GM12878 (cell line): ENCODE results near the gene HHLA2. TPM values are rescaled to one million over a fixed set of nuclear protein-coding genes. Genes with fewer than 3 reads are reported as not detected.

Experiments used
- ASH2L ChIP-seq: fragments of 300-600, 200-600 bp; sonication (generic); IDR thresholded peaks from 2 replicates; pipeline ENCODE4 v1.6.1; 2017; ENCODE audit warnings: low read depth, mild to moderate bottlenecking, borderline replicate concordance
- CEBPB ChIP-seq, 2 experiments: fragments of 150-350 bp in 1 of 2; IDR thresholded peaks; 2 replicates each; pipeline ENCODE4 v1.6.1; 2012 to 2014; ENCODE audit warnings: low read depth in 2 of 2, low read length in 2 of 2, borderline replicate concordance in 1 of 2, inconsistent platforms in 1 of 2
- E2F8 ChIP-seq: fragments of 450-650 bp; IDR thresholded peaks from 2 replicates; pipeline ENCODE4 v1.6.1; 2018; ENCODE audit warnings: mild to moderate bottlenecking, low read depth, moderate library complexity; ENCODE audit not compliant: partially characterized antibody
- ELK1 ChIP-seq: IDR thresholded peaks from 2 replicates; pipeline ENCODE4 v1.6.1; 2012; ENCODE audit warnings: low read depth, low read length, improper control_type of control experiment
- EP300 ChIP-seq, 2 experiments: fragments of 150-350 bp in 1 of 2; IDR thresholded peaks; 2 replicates each; pipeline ENCODE4 v1.6.1; 2011 to 2012; ENCODE audit warnings: low read depth in 2 of 2, low read length in 2 of 2, borderline replicate concordance in 1 of 2, improper control_type of control experiment in 1 of 2, inconsistent platforms in 1 of 2; ENCODE audit not compliant: control insufficient read depth in 1 of 2
- IRF5 ChIP-seq: fragments of 450-650 bp; IDR thresholded peaks from 2 replicates; pipeline ENCODE4 v1.6.1; 2017; ENCODE audit warnings: borderline replicate concordance
- PBX3 ChIP-seq: IDR thresholded peaks from 2 replicates; pipeline ENCODE4 v1.6.1; 2011; ENCODE audit warnings: mild to moderate bottlenecking, low read depth, low read length, moderate library complexity; ENCODE audit not compliant: insufficient replicate concordance
- POLR2AphosphoS2 ChIP-seq: IDR thresholded peaks from 2 replicates; pipeline ENCODE4 v1.6.1; 2011; ENCODE audit warnings: low read depth, mild to moderate bottlenecking, low read length, improper control_type of control experiment, moderate library complexity
- POU2F2 ChIP-seq: IDR thresholded peaks from 3 replicates; pipeline ENCODE4 v1.6.1; 2011; ENCODE audit warnings: low read depth, mild to moderate bottlenecking, low read length, borderline replicate concordance
- TAF1 ChIP-seq: IDR thresholded peaks from 2 replicates; pipeline ENCODE4 v1.6.1; 2011; ENCODE audit warnings: mild to moderate bottlenecking, low read depth, low read length, borderline replicate concordance
- TARDBP ChIP-seq: IDR thresholded peaks from 2 replicates; pipeline ENCODE4 v1.6.1; 2016; ENCODE audit warnings: borderline replicate concordance
- polyA plus RNA-seq, 11 experiments: library from polyadenylated mRNA; depleted of rRNA in 4 of 11; unstranded in 6 of 11; stranded (reverse) in 5 of 11; fragments of >200 nt; fragmentation: Nextera tagmentation in 4 of 11; fragmentation: Illumina TruSeq in 1 of 11; extraction: Ambion mirVana in 4 of 11; extraction: Trizol in 1 of 11; gene quantifications; 1 replicate in 1 of 11; 2 replicates in 10 of 11; pipeline versions ENCODE4 v1.2.1 to v1.2.3, GENCODE V29; 2011 to 2016; ENCODE audit warnings: inconsistent platforms in 2 of 11, missing spikeins in 2 of 11, low read depth in 1 of 11
- total RNA-seq, 4 experiments: library from RNA; depleted of rRNA in 3 of 4; stranded (reverse); fragments of >200 nt in 3 of 4; fragmentation: Illumina TruSeq in 1 of 4; extraction: Trizol in 1 of 4; gene quantifications; 2 replicates each; pipeline versions ENCODE4 v1.2.1 to v1.2.3, GENCODE V29; 2013 to 2021

Gene HHLA2
- total and polyA plus RNA-seq, 10 of the 15 experiments (the other 5 are each of a cell fraction or from before 2014, with no cell fraction given): 0.11 to 1.3 (median 0.28) TPM; not detected in 1

GRCh38 chr3:108398510-108398909 lies 102.2 kb downstream of the HHLA2 start (continued):
- TF ChIP-seq E2F8 (no peak), TAF1 (no peak), ASH2L (no peak), POLR2AphosphoS2 (no peak), POU2F2 (no peak), ELK1 (no peak), EP300 (IDR thresholded peaks at IDR 0.05; ENCODE audit: borderline replicate concordance in 1 of 2, control insufficient read depth in 1 of 2, low read depth in 2 of 2, low read length in 2 of 2) (no peak), TARDBP (no peak), PBX3 (no peak), IRF5 (no peak), CEBPB (IDR thresholded peaks at IDR 0.05; ENCODE audit: borderline replicate concordance in 1 of 2, low read depth in 2 of 2, low read length in 2 of 2) (no peak)
- TF ChIP-seq, all 136 proteins: peak for 0
